Measurements from ENCODE around the gene ERRFI1.
A peak's percentile ranks its signal among the peaks of the same experiment; 100 is the strongest.
"Not testable (repeated sequence)": the region's sequence is repeated elsewhere in the genome, so short reads cannot be mapped to it uniquely, and the experiment has no call there.

The ERRFI1 gene, protein sequence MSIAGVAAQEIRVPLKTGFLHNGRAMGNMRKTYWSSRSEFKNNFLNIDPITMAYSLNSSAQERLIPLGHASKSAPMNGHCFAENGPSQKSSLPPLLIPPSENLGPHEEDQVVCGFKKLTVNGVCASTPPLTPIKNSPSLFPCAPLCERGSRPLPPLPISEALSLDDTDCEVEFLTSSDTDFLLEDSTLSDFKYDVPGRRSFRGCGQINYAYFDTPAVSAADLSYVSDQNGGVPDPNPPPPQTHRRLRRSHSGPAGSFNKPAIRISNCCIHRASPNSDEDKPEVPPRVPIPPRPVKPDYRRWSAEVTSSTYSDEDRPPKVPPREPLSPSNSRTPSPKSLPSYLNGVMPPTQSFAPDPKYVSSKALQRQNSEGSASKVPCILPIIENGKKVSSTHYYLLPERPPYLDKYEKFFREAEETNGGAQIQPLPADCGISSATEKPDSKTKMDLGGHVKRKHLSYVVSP

DNA sequence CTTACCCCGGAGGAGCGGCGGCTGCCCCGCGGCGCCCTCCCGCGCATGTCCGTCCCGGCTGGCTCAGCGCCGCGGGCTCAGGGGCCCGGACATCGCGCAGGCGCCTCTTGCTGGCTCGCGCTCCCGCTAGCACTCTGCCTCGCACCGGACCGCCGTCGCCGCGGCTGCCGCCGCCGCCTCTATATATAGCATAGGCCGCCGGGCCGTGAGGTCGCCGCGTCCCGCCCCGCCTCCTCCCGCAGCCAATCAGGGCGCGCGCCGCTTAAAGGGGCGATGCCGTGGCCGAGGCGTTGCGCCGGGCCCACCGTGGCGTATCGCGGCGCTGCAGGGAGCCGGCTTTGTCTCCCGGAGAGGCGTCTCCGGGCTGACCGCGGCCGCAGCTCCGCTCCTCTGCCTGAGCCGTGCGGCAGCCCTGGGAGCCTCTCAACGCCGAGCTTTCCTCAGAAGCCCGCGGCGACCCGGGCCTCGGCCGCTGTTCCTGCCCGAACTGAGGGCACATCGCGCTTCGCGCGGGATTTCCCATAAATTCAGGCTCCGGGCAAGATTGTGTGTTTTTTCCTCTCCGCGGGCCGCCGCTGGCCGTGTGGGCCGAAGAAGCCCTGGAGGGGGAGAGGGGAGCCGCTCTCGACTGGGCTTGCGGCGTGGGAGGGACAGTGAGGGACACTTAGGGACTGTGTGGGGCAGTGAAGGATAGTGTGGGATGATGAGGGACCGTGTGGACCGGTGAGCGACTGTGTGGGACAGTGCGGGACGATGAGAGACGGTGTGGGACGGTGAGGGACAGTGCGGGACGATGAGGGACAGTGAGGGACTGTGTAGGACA is at the start of gene ERRFI1:
ERRFI1 (minus strand) TSS at position 157 of the 823 bp plus-strand sequence. CDS start 10,690 bp downstream, outside the sequence.
- peak within 1 kb of the TSS; percentile 62 for H3K4me3 ChIP-seq (ENCODE audit: low read depth, low read length)
- TF ChIP-seq, protein P1, sequence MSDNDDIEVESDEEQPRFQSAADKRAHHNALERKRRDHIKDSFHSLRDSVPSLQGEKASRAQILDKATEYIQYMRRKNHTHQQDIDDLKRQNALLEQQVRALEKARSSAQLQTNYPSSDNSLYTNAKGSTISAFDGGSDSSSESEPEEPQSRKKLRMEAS (IDR thresholded peaks at IDR 0.05; ENCODE audit: low read depth, low read length) = 0 out of 2 replicates have a peak, but pooled peaks have one; percentile 41
- no peak for TF ChIP-seq MYC (IDR thresholded peaks at IDR 0.05; ENCODE audit: low read depth, low read length)
- TF ChIP-seq, protein P2, sequence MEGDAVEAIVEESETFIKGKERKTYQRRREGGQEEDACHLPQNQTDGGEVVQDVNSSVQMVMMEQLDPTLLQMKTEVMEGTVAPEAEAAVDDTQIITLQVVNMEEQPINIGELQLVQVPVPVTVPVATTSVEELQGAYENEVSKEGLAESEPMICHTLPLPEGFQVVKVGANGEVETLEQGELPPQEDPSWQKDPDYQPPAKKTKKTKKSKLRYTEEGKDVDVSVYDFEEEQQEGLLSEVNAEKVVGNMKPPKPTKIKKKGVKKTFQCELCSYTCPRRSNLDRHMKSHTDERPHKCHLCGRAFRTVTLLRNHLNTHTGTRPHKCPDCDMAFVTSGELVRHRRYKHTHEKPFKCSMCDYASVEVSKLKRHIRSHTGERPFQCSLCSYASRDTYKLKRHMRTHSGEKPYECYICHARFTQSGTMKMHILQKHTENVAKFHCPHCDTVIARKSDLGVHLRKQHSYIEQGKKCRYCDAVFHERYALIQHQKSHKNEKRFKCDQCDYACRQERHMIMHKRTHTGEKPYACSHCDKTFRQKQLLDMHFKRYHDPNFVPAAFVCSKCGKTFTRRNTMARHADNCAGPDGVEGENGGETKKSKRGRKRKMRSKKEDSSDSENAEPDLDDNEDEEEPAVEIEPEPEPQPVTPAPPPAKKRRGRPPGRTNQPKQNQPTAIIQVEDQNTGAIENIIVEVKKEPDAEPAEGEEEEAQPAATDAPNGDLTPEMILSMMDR (IDR thresholded peaks at IDR 0.05; ENCODE audit: low read depth, low read length) = no peak
- TF ChIP-seq POLR2A (IDR thresholded peaks at IDR 0.05; ENCODE audit: extremely low read depth, insufficient read length) = peak; percentile 59
- peak; percentile 92 for DNase-seq (ENCODE audit: low read depth)

- DNase-seq (ENCODE audit: low read depth) = no peak
- TF ChIP-seq MYC (IDR thresholded peaks at IDR 0.05; ENCODE audit: low read depth, low read length) = no peak
- TF ChIP-seq, protein P1 (IDR thresholded peaks at IDR 0.05; ENCODE audit: low read depth, low read length) = no peak
- TF ChIP-seq POLR2A (IDR thresholded peaks at IDR 0.05; ENCODE audit: extremely low read depth, insufficient read length) = no peak
- TF ChIP-seq, protein P2 (IDR thresholded peaks at IDR 0.05; ENCODE audit: low read depth, low read length) = no peak
- no peak overlapping the region for H3K4me3 ChIP-seq (ENCODE audit: low read depth, low read length)
Observed at GRCh38 chr1:8075511-8076051, 49.5 kb upstream of the ERRFI1 start.

DNA sequence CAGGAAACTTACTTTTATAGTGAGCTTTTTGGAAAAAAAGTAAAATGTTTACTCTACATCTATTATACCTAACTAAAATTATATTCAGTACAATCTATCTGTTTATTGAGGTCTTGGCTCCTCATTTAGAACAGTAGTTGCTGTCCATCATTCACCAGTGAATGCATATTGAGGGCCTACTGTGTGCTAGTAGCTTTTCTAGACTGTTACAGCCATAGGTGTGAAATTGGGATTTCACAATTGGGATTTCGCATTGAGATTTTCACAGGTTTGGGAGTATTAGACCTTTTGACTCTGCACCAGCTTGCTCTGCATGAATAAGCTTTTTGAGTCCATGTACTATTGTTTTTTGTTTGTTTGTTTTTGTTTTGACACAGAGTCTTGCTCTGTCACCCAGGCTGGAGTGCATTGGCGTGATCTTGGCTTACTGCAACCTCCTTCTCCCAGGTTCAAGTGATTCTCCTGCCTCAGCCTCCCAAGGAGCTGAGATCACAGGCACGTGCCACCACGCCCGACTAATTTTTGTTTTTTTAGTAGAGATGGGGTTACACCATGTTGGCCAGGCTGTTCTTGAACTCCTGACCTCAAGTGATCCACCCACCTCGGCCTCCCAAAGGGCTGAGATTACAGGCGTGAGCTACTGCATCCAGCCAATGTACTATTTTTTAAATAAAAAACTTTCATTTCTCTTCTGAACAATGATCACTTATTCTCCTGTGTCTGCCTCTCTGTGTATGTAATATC is 47.2 kb upstream of the ERRFI1 start:
- no peak overlapping the region for H3K4me3 ChIP-seq (ENCODE audit: low read depth, low read length)
- TF ChIP-seq POLR2A (IDR thresholded peaks at IDR 0.05; ENCODE audit: extremely low read depth, insufficient read length) (no peak), MYC (IDR thresholded peaks at IDR 0.05; ENCODE audit: low read depth, low read length) (no peak)
- TF ChIP-seq, protein P2 (IDR thresholded peaks at IDR 0.05; ENCODE audit: low read depth, low read length) = no peak
- TF ChIP-seq, protein P1 (IDR thresholded peaks at IDR 0.05; ENCODE audit: low read depth, low read length) = no peak
- no peak for DNase-seq (ENCODE audit: low read depth)

DNA sequence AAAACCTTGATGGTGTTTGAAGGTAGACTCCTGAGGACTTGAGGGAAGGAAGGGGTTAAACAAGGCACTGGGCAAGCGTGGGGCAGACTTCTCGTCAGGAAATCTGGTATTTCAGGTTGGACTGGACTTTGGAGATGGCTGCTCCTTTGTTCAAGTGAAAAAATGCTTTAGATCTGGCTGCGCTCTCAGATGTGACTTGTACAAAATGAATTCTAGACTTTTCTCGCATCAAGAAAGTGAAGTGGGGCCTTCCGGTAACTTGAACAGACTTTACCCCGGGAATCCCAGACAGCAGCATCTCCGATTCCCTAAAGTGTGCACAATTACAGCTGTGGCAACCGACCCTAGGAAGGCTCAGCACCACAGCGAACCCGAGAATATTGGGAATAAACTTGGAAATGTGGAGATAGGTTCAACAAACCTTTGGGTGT is 44.3 kb upstream of the ERRFI1 start:
- no peak overlapping the region for H3K4me3 ChIP-seq (ENCODE audit: low read depth, low read length)
- TF ChIP-seq, protein P1 (IDR thresholded peaks at IDR 0.05; ENCODE audit: low read depth, low read length) = no peak
- TF ChIP-seq POLR2A (IDR thresholded peaks at IDR 0.05; ENCODE audit: extremely low read depth, insufficient read length) (no peak), MYC (IDR thresholded peaks at IDR 0.05; ENCODE audit: low read depth, low read length) (no peak)
- TF ChIP-seq, protein P2 (IDR thresholded peaks at IDR 0.05; ENCODE audit: low read depth, low read length) = no peak
- no peak for DNase-seq (ENCODE audit: low read depth)

DNA sequence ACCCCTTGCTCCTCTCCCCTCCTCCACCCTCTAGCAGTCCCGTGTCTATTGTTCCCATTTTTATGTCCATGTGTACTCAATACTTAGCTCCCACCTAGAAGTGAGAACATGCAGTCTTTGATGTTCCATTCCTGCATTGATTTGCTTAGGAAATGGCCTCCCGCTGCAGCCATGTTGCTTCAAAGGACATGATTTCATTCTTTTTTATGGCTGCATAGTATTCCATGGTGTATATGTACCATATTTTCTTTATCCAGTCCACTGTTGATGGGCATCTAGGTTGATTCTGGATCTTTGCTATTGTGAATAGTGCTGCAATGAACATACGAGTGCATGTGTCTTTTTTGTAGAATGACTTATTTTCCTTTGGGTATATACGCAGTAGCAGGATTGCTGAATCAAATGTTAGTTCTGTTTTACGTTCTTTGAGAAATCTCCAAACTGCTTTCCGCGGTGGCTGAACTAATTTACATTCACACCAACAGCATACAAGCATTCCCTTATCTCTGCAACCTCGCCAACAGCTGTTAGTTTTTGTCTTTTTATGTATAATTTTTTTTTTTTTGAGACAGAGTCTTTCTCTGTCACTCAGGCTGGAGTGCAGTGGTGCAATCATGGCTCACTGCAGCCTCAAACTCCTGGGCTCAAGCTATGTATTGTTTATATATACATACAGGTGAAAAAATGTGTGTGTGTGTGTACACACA is 43.7 kb upstream of the ERRFI1 start:
- DNase-seq (ENCODE audit: low read depth) = not testable (repeated sequence)

More for the DNA sequence above, 43.7 kb upstream of the ERRFI1 start:
- not testable (repeated sequence) for H3K4me3 ChIP-seq (ENCODE audit: low read depth, low read length)

Measured in NB4 (cell line).